ENCODE results near the gene GET4. TPM values are rescaled to one million over a fixed set of nuclear protein-coding genes. Genes with fewer than 3 reads are reported as not detected.
"Not testable (repeated sequence)": the region's sequence is repeated elsewhere in the genome, so short reads cannot be mapped to it uniquely, and the experiment has no call there.

Gene GET4
- total RNA-seq, 2 experiments from 2014 or later, result 32.1 to 36.3 TPM

GRCh38 chr7:865921-866320 is 10.4 kb upstream of the GET4 start:
- no peak for DNase-seq
- no peaks in the 10 kb centered on the region for H3K4me1 Mint-ChIP-seq
- no peak overlapping the region for H3K27ac Mint-ChIP-seq
- ChIA-PET CTCF (no interaction called here), POLR2A (no interaction called here)
- H3K27me3 Mint-ChIP-seq, result no peaks in the 10 kb centered on the region
- peaks cover 45% of the 10 kb centered on the region for H3K36me3 Mint-ChIP-seq (ENCODE audit: low read depth)
- H3K4me3 Mint-ChIP-seq, result no peak overlapping the region
- H3K9me3 Mint-ChIP-seq, result no peaks in the 10 kb centered on the region

DNA sequence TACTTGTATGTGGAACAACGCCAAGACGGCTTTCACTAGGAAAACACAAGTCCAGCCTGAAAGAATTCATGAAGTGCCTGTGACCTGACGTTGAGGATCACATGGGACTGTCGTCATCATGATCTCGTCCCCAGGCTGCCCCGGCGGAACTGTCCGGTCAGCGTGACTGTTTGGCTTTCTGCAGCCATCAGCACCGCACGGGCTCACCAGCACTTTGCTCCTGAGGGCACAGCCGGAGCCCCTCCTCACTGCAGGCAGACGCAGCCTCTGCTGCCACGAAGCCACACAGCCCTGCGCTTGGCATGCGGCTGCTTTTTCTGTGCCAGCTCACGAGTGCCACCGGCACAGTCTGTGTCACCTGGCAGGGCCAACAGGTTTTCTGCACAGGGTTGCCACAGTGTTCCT is 9.4 kb upstream of the GET4 start:
- peaks cover 41% of the 10 kb centered on the region for H3K36me3 Mint-ChIP-seq (ENCODE audit: low read depth)
- H3K4me3 Mint-ChIP-seq, result no peak overlapping the region
- no peaks in the 10 kb centered on the region for H3K4me1 Mint-ChIP-seq
- H3K27me3 Mint-ChIP-seq, result no peaks in the 10 kb centered on the region
- H3K27ac Mint-ChIP-seq, result no peak overlapping the region
- no peaks in the 10 kb centered on the region for H3K9me3 Mint-ChIP-seq
- ChIA-PET CTCF (interaction anchor here (1.0 kb wide), 1 partner anchor 545 kb away, joined by 3 read pairs; no protein-coding TSS in a partner anchor), POLR2A (no interaction called here)
- no peak for DNase-seq

GRCh38 chr7:867406-868188 is 8.8 kb upstream of the GET4 start:
- H3K4me1 Mint-ChIP-seq, result peaks cover 1% of the 10 kb centered on the region
- CTCF ChIA-PET, result interaction anchor here (1.0 kb wide), 1 partner anchor 546 kb away, joined by 3 read pairs; no protein-coding TSS in a partner anchor
- no peak overlapping the region for H3K27ac Mint-ChIP-seq
- H3K9me3 Mint-ChIP-seq, result no peaks in the 10 kb centered on the region
- H3K27me3 Mint-ChIP-seq, result no peaks in the 10 kb centered on the region
- H3K4me3 Mint-ChIP-seq, result no peak overlapping the region
- POLR2A ChIA-PET, result no interaction called here
- peaks cover 41% of the 10 kb centered on the region for H3K36me3 Mint-ChIP-seq (ENCODE audit: low read depth)
- no peak for DNase-seq

- DNase-seq, result no peak
Observed at GRCh38 chr7:868189-868486, 8.2 kb upstream of the GET4 start.

DNA sequence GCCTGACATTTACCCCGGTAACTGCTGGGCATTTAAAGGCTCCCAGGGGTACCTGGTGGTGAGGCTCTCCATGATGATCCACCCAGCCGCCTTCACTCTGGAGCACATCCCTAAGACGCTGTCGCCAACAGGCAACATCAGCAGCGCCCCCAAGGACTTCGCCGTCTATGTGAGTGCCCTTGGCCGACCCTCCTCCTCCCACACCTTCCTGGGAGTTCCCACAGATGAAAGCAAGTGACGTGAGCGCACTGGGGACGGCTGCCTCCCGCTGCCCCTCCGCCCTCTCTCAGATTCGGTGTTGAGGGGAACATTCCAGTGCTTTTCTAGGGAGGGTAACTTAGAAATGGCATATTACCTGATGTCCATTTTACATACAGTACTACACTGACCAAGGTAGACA is 7.0 kb upstream of the GET4 start:
- H3K27ac Mint-ChIP-seq, result no peak overlapping the region
- CTCF ChIA-PET, result no interaction called here
- no peak for DNase-seq
- no peak overlapping the region for H3K4me3 Mint-ChIP-seq
- peaks cover 47% of the 10 kb centered on the region for H3K36me3 Mint-ChIP-seq (ENCODE audit: low read depth)
- no peaks in the 10 kb centered on the region for H3K9me3 Mint-ChIP-seq
- H3K27me3 Mint-ChIP-seq, result no peaks in the 10 kb centered on the region
- POLR2A ChIA-PET, result no interaction called here
- H3K4me1 Mint-ChIP-seq, result peaks cover 14% of the 10 kb centered on the region

More at GRCh38 chr7:868189-868486, 8.2 kb upstream of the GET4 start:
- no peaks in the 10 kb centered on the region for H3K9me3 Mint-ChIP-seq
- no peak overlapping the region for H3K4me3 Mint-ChIP-seq
- peaks cover 44% of the 10 kb centered on the region for H3K36me3 Mint-ChIP-seq (ENCODE audit: low read depth)
- POLR2A ChIA-PET, result no interaction called here
- no peak overlapping the region for H3K27ac Mint-ChIP-seq
- CTCF ChIA-PET, result no interaction called here
- peaks cover 4% of the 10 kb centered on the region for H3K4me1 Mint-ChIP-seq
- no peaks in the 10 kb centered on the region for H3K27me3 Mint-ChIP-seq

- Mint-ChIP-seq H3K9me3 (no peaks in the 10 kb centered on the region), H3K36me3 (ENCODE audit: low read depth) (peaks cover 35% of the 10 kb centered on the region), H3K27ac (no peak overlapping the region), H3K4me3 (no peak overlapping the region), H3K4me1 (peaks cover 18% of the 10 kb centered on the region), H3K27me3 (no peaks in the 10 kb centered on the region)
- ChIA-PET POLR2A (interaction anchor here (0.8 kb wide), 1 partner anchor 664 kb away, joined by 3 read pairs; no protein-coding TSS in a partner anchor), CTCF (interaction anchor here (0.8 to 3.5 kb wide), 7 partner anchors 11 to 550 kb away, joined by 3 to 17 read pairs (median 3); no protein-coding TSS in a partner anchor)
- DNase-seq, result no peak
Observed at GRCh38 chr7:871900-872537, 4.3 kb upstream of the GET4 start.

DNA sequence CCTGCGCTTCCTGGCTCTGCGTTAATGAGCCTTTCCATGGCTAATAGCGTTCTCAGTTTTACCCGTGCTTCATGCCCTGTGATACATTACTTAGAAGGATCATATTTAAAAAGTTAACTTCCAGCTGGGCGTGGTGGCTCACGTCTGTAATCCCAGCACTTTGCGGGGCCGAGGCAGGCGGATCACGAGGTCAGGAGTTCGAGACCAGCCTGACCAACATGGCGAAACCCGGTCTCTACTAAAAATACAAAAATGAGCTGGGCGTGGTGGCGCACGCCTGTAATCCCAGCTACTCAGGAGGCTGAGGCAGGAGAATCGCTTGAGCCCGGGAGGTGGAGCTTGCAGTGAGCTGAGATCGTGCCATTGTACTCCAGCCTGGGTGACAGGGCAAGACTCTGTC is 3.7 kb upstream of the GET4 start:
- Mint-ChIP-seq H3K4me1 (peaks cover 18% of the 10 kb centered on the region), H3K36me3 (ENCODE audit: low read depth) (peaks cover 31% of the 10 kb centered on the region)
- H3K27ac Mint-ChIP-seq, POLR2A ChIA-PET, H3K4me3 Mint-ChIP-seq, DNase-seq, H3K27me3 Mint-ChIP-seq, H3K9me3 Mint-ChIP-seq: not testable (repeated sequence)
- CTCF ChIA-PET, result interaction anchor here (0.7 to 3.5 kb wide), 13 partner anchors 10 to 551 kb away, joined by 3 to 17 read pairs (median 3); no protein-coding TSS in a partner anchor

DNA sequence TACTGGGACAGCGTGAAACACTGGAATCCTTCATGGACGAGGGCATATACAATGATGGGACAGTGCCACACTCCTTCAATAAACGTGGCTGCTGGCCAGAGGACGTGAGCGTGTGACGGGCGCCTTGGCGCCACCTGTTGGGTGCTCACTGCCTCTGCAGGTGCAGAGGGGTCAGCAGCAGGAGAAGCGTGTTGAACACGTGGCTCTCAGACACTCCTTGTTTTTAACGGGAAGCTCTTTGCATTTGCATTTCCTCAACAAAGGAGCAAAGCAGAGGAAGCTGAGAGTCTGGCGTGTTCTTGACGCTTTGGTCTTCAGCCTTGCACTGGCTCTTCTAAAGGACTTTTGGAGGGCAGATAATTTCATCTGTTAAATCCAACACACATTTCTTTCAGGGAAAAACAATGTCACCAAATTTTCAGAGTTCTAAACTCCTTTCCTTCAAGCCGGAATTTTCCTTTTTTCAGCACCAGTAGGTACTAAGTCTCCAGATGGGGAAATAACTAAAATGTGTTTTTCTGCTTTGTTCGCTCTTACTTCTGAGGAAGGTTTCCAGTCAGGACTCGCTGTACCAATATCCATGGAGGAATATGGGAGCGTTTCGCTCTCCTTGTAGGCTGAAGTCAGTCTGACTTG is 2.9 kb upstream of the GET4 start:
- Mint-ChIP-seq H3K4me1 (peaks cover 25% of the 10 kb centered on the region), H3K27ac (peak overlapping the region; percentile 82), H3K36me3 (ENCODE audit: low read depth) (peaks cover 31% of the 10 kb centered on the region), H3K4me3 (no peak overlapping the region), H3K9me3 (no peaks in the 10 kb centered on the region), H3K27me3 (no peaks in the 10 kb centered on the region)
- peak; percentile 68 for DNase-seq
- ChIA-PET POLR2A (no interaction called here), CTCF (interaction anchor here (0.7 to 3.5 kb wide), 11 partner anchors 11 to 551 kb away, joined by 3 to 17 read pairs (median 4); no protein-coding TSS in a partner anchor)

- Mint-ChIP-seq H3K27me3 (no peaks in the 10 kb centered on the region), H3K9me3 (no peaks in the 10 kb centered on the region), H3K36me3 (ENCODE audit: low read depth) (peaks cover 29% of the 10 kb centered on the region), H3K27ac (peak overlapping the region; percentile 82), H3K4me3 (no peak overlapping the region), H3K4me1 (peaks cover 29% of the 10 kb centered on the region)
- CTCF ChIA-PET, result interaction anchor here (0.7 to 3.5 kb wide), 9 partner anchors 16 to 552 kb away, joined by 3 to 17 read pairs (median 5); no protein-coding TSS in a partner anchor
- DNase-seq, result no peak
- POLR2A ChIA-PET, result no interaction called here
Observed at GRCh38 chr7:874031-874749, 2.2 kb upstream of the GET4 start.

GRCh38 chr7:875051-875450 is 1.3 kb upstream of the GET4 start:
- Mint-ChIP-seq H3K4me3 (no peak overlapping the region), H3K27ac (peak overlapping the region; percentile 54), H3K36me3 (ENCODE audit: low read depth) (peaks cover 27% of the 10 kb centered on the region), H3K9me3 (no peaks in the 10 kb centered on the region), H3K4me1 (peaks cover 34% of the 10 kb centered on the region), H3K27me3 (no peaks in the 10 kb centered on the region)
- ChIA-PET POLR2A (no interaction called here), CTCF (interaction anchor here (0.6 to 1.9 kb wide), 4 partner anchors 62 to 206 kb away, joined by 3 to 7 read pairs (median 4); no protein-coding TSS in a partner anchor)
- DNase-seq, result no peak

- CTCF ChIA-PET, result interaction anchor here (0.6 to 1.9 kb wide), 4 partner anchors 62 to 207 kb away, joined by 3 to 7 read pairs (median 4); no protein-coding TSS in a partner anchor
- H3K36me3 Mint-ChIP-seq (ENCODE audit: low read depth), result peaks cover 26% of the 10 kb centered on the region
- peak overlapping the region; percentile 77 for H3K27ac Mint-ChIP-seq
- DNase-seq, result no peak
- peak overlapping the region; percentile 19 for H3K4me3 Mint-ChIP-seq
- H3K27me3 Mint-ChIP-seq, result no peaks in the 10 kb centered on the region
- POLR2A ChIA-PET, result interaction anchor here (0.5 kb wide), 1 partner anchor 529 kb away, joined by 3 read pairs; no protein-coding TSS in a partner anchor
- H3K9me3 Mint-ChIP-seq, result no peaks in the 10 kb centered on the region
- H3K4me1 Mint-ChIP-seq, result peaks cover 36% of the 10 kb centered on the region
Observed at GRCh38 chr7:875476-876076, 778 bp upstream of the GET4 start.

GRCh38 chr7:876972-877311 is 588 bp downstream of the GET4 start:
- Mint-ChIP-seq H3K27ac (peak overlapping the region; percentile 92), H3K4me3 (peak overlapping the region; percentile 86), H3K4me1 (peaks cover 36% of the 10 kb centered on the region), H3K36me3 (ENCODE audit: low read depth) (peaks cover 22% of the 10 kb centered on the region), H3K9me3 (no peaks in the 10 kb centered on the region), H3K27me3 (no peaks in the 10 kb centered on the region)
- POLR2A ChIA-PET, result no interaction called here
- CTCF ChIA-PET, result interaction anchor here (1.0 kb wide), 1 partner anchor 98 kb away, joined by 3 read pairs; the partner anchor contains the start of gene COX19
- peak; percentile 38 for DNase-seq

Data from activated CD4-positive, alpha-beta T cell treated with anti-CD3 and anti-CD28 coated beads, Interleukin-2, amount 10 ng/mL, durations not matched to agents 7 days and 5 days (primary cell).